Stimulated activated CD4-positive, alpha-beta T cell treated with anti-CD3 and anti-CD28 coated beads, Interleukin-12 subunit alpha, Interleukin-12 subunit beta, amount 100 ng/mL, for 24 hours (primary cell): ENCODE results near the gene PYURF.

Experiments
- DNase-seq, 2 experiments: peaks; one replicate each; pipeline ENCODE4 v3.0.0-alpha.2; 2020; ENCODE audit warnings: low read depth in 2 of 2

Gene PYURF

DNA sequence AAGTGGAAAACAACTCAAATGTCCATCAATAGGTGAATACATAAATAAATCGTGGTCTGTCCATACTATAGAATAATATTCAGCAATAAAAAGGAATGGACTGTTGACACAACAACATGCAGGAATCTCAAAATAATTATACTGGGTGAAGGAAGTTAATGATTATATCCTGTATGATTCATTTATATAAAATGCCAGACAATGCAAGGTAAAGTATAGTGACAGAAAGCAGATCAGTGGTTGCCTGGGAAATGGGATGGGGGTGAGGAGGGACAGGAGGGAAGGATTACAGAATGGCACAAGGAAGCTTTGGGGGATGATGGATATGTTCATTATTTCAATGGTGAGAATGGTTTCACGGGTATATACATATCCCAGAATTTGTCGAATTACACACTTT is 12.3 kb downstream of the PYURF start:
- no peak for DNase-seq

GRCh38 chr4:88503344-88503743 is 20.2 kb downstream of the PYURF start:
- no peak for DNase-seq

- no peak for DNase-seq
These were observed 25.6 kb downstream of the PYURF start for GRCh38 chr4:88497859-88498409.

GRCh38 chr4:88489100-88489761 is 34.3 kb downstream of the PYURF start:
- DNase-seq, result no peak

- DNase-seq, result no peak
These were observed 42.0 kb downstream of the PYURF start for GRCh38 chr4:88481537-88481936.

DNA sequence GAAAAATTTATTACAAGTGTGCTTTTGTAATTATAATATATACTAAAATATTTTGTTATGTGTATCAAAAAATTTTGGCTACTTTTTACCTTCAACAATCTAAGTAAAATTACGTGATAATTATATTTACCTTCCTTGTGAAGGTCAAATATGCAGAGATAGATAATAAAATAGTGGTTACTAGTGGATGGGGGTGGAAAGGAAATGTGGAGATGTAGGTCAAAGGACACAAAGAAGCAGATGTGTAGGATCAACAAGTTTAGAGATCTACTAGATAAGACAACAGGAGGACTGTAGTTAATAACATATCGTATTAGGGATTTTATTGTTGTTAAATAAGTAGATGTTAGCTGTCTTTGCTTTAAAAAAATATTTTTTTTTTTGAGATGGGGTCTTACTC is 45.3 kb downstream of the PYURF start:
- DNase-seq, result no peak

GRCh38 chr4:88477229-88477860 is 46.2 kb downstream of the PYURF start:
- DNase-seq, result no peak
